ENCODE data around the gene USP46. TPM values are rescaled to one million over a fixed set of nuclear protein-coding genes. Genes with fewer than 3 reads are reported as not detected.

Gene USP46
- total and polyA plus RNA-seq, 2 of the 8 experiments (the other 6 are each of a cell fraction or from before 2014, with no cell fraction given), result 10.6 to 62.4 TPM

DNA sequence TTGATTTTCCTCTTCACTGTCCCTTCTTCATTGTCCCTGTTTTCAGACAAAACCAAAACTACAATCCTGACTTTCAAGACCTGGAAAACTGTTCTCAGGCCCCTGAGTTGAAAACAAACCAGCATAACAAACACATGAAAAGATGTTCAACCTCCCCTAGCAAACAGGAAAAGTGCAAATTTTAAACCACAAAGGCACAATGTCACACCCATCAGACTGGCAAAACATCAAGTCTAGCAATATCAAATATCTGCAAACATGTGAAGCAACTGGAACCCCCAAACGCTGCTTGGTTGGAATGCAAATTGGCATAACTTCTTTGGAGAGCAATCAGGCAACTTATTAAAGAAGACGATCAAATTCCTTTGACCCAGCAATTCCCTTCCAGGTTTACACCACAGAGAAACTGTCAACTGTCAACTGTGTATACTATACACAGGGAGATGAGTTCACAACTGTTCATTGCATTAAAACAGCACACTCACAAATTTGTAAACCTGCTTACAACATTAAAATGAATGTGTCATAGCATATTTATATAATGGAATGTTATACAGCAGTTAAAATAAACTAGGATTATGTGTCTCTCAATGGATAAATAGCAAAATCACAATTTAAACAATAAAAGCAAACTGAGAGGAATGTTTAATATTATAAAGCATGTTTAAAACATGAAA lies 7.0 kb downstream of the USP46 start:
- DNase-seq (ENCODE audit: low read depth in 1 of 2, low spot score in 2 of 2) (no peak), FAIRE-seq (no peak)
- no peak overlapping the region for H2BK120ac ChIP-seq (replicated peaks; ENCODE audit: low read depth, low read length)
- H2BK20ac ChIP-seq (ENCODE audit: low read length), result no peak overlapping the region
- H3K9me3 ChIP-seq (ENCODE audit: insufficient read depth in 2 of 2, low read depth in 1 of 2, low read length in 1 of 2), result no peaks in the 10 kb centered on the region
- ChIA-PET POLR2A (ENCODE audit: partially characterized antibody) (interaction anchor here (1.0 kb wide), 1 partner anchor 70 kb away, joined by 5 read pairs; no protein-coding TSS in a partner anchor), CTCF (ENCODE audit: partially characterized antibody) (no interaction called here)
- H3K23me2 ChIP-seq (ENCODE audit: low read depth, low read length), result no peaks in the 10 kb centered on the region
- peaks cover 8 to 21% of the 10 kb centered on the region in 2 experiments for H4K20me1 ChIP-seq (replicated peaks in 1 of 2; ENCODE audit: control insufficient read depth in 1 of 2, insufficient read depth in 2 of 2, low read length in 2 of 2)
- H3K27ac ChIP-seq (ENCODE audit: low read depth, low read length), result no peak overlapping the region
- H3K56ac ChIP-seq (replicated peaks; ENCODE audit: insufficient read length, low read depth, low read length), result no peak overlapping the region
- no peak overlapping the region for H3K23ac ChIP-seq (ENCODE audit: insufficient read length)
- H4K91ac ChIP-seq (replicated peaks; ENCODE audit: insufficient read length, low read length), result no peak overlapping the region
- no peak overlapping the region for H3K4me2 ChIP-seq (ENCODE audit: insufficient read depth in 1 of 2, low read depth in 2 of 2, low read length in 2 of 2)
- H2AFZ ChIP-seq (ENCODE audit: low read length), result no peak overlapping the region
- no peak overlapping the region for H3K4me3 ChIP-seq (ENCODE audit: extremely low read depth in 1 of 4, insufficient read depth in 2 of 4, low read depth in 3 of 4, low read length in 4 of 4)
- no peak overlapping the region for H3K9ac ChIP-seq (replicated peaks in 1 of 4; ENCODE audit: extremely low read depth in 1 of 4, low read depth in 3 of 4, low read length in 3 of 4)
- peaks cover 7% of the 10 kb centered on the region for H3K79me1 ChIP-seq (ENCODE audit: low read depth, low read length)
- no peak overlapping the region for H2AK5ac ChIP-seq (ENCODE audit: low read depth, low read length)
- H3K14ac ChIP-seq (ENCODE audit: insufficient read length), result no peak overlapping the region
- peaks cover 0 to 10% (median 6%) of the 10 kb centered on the region in 4 experiments; a peak in 2 of 7 replicates for H3K4me1 ChIP-seq (replicated peaks in 1 of 4; ENCODE audit: control insufficient read depth in 3 of 4, insufficient read depth in 4 of 4, low read length in 3 of 4)
- no peak overlapping the region for H4K8ac ChIP-seq (ENCODE audit: extremely low read depth, insufficient read depth, low read length)
- H3K27me3 ChIP-seq (replicated peaks in 1 of 4; ENCODE audit: control insufficient read depth in 3 of 4, extremely low read depth in 1 of 4, insufficient read depth in 3 of 4, low read length in 3 of 4), result no peaks in the 10 kb centered on the region
- H2BK15ac ChIP-seq (ENCODE audit: low read length), result no peak overlapping the region
- no peak overlapping the region for H3K4ac ChIP-seq (replicated peaks; ENCODE audit: insufficient read length, low read depth, low read length)
- WGBS, 2 experiments (ENCODE audit: extremely low coverage in 1 of 2, insufficient coverage in 1 of 2, insufficient read length in 1 of 2, insufficient replicate concordance in 2 of 2, low coverage in 1 of 2, low lambda C conversion rate in 2 of 2, missing lambda C conversion rate in 1 of 2), result 76% methylated on average over 2 of the region's 2 CpGs; no CpG with 5 or more reads in 1 of the 2 experiments
- H3K79me2 ChIP-seq (ENCODE audit: control insufficient read depth in 1 of 2, insufficient read depth in 2 of 2, low read length in 2 of 2), result peaks cover 34 to 100% of the 10 kb centered on the region in 2 experiments
- peaks cover 0 to 5% (median under 1%) of the 10 kb centered on the region in 4 experiments; a peak in 1 of 8 replicates for H3K36me3 ChIP-seq (ENCODE audit: control insufficient read depth in 2 of 4, insufficient read depth in 4 of 4, low read length in 3 of 4)
- no peak overlapping the region for H2BK12ac ChIP-seq (ENCODE audit: low read depth, low read length)
- H3K18ac ChIP-seq (ENCODE audit: extremely low read depth, low read length), result no peak overlapping the region
- no peak overlapping the region for H4K5ac ChIP-seq (ENCODE audit: insufficient read length, low read depth, low read length)
- H2BK5ac ChIP-seq (ENCODE audit: low read depth, low read length), result no peak overlapping the region
- no peak for TF ChIP-seq TAF1 (IDR thresholded peaks at IDR 0.05; ENCODE audit: low read depth, low read length)
- no peak for TF ChIP-seq SIRT6 (IDR thresholded peaks at IDR 0.05; ENCODE audit: low read length)
- TF ChIP-seq, protein P1, sequence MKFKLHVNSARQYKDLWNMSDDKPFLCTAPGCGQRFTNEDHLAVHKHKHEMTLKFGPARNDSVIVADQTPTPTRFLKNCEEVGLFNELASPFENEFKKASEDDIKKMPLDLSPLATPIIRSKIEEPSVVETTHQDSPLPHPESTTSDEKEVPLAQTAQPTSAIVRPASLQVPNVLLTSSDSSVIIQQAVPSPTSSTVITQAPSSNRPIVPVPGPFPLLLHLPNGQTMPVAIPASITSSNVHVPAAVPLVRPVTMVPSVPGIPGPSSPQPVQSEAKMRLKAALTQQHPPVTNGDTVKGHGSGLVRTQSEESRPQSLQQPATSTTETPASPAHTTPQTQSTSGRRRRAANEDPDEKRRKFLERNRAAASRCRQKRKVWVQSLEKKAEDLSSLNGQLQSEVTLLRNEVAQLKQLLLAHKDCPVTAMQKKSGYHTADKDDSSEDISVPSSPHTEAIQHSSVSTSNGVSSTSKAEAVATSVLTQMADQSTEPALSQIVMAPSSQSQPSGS (IDR thresholded peaks at IDR 0.05; ENCODE audit: low read length), result no peak
- no peak for TF ChIP-seq SRF (IDR thresholded peaks at IDR 0.05; ENCODE audit: low read depth, low read length)
- no peak for TF ChIP-seq SUZ12 (IDR thresholded peaks at IDR 0.05; ENCODE audit: low read length)
- no peak for TF ChIP-seq RBBP5 (IDR thresholded peaks at IDR 0.05; ENCODE audit: borderline replicate concordance, low read depth, low read length)
- no peak for TF ChIP-seq TEAD4 (IDR thresholded peaks at IDR 0.05; ENCODE audit: low read depth, low read length)
- TF ChIP-seq FOSL1 (IDR thresholded peaks at IDR 0.05; ENCODE audit: insufficient read depth, low read depth, low read length), result no peak
